HG03521 (cell line): ENCODE data around the gene TMEM132C.

Experiments used
- ATAC-seq: cut with Tn5 transposase; IDR thresholded peaks from one replicate; pipeline ENCODE4 v1.9.1; 2021; ENCODE audit warnings: mild to moderate bottlenecking, moderate library complexity; ENCODE audit not compliant: unreplicated experiment

Gene TMEM132C

DNA sequence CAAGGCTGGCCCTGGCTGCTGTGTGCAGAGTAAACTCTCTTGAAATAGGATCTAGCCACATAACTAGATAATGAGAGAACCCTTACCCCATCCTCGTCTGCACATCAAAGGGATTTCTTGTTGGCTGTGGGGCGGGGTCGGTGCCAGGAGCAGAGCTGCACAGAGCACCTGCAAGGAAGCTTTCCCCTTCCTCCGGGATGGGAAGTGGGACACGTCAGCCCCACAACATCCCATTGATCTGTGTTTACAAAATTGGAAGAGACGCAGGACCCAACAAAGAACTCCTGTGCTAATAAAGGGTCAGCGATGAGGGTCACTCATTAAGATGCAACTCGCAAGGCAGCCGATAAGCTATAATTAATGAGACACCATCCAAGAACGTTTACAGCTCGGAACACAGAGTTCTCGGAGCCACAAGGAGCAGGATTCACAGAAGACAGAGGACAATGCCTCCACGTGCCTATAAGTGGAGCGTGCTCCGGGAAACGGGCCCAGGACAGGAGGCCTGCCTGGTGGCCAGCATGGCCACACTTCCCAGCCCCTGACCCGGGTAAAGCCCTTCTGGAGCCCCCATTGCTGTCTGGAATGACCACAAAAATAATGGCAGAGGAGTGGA, 385.3 kb downstream of the TMEM132C start:
- no peak for ATAC-seq

DNA sequence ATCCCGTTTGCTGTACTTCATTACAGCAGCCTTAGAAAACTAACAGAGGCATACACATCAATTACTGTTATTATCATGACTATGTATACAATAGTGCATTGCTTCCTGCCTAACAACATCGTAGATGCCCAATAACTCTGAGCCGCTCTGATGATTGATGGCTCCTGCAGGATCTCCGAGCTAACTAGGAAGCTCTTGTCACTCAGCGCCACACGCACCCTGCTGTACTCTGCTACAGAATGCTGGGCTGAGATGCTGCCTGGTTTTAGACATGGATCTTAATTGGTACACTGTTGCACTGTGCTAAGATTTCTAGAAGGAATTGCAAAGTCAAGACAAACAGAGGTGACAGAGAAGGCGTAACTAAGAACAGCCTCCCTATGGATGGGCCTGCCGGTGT, 387.5 kb downstream of the TMEM132C start:
- ATAC-seq: no peak

DNA sequence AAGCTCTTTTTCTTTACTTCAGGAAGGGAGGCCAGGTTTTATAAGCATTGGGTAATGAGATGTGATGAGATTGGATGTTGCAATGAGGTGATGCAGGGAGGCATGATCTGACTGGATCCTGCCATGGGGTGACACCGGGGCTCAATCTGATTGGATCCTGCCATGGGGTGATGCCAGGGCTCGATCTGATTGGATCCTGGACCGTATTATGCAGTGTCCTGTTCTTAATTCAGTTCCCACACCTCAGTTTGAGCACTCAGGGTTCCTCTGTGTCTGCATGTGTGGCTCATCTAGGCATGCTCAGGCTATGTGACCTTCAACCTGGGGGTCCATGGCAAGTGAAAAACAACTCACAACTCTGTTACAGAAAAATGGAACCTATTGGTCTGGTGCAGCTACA, 390.4 kb downstream of the TMEM132C start:
- no peak for ATAC-seq

DNA sequence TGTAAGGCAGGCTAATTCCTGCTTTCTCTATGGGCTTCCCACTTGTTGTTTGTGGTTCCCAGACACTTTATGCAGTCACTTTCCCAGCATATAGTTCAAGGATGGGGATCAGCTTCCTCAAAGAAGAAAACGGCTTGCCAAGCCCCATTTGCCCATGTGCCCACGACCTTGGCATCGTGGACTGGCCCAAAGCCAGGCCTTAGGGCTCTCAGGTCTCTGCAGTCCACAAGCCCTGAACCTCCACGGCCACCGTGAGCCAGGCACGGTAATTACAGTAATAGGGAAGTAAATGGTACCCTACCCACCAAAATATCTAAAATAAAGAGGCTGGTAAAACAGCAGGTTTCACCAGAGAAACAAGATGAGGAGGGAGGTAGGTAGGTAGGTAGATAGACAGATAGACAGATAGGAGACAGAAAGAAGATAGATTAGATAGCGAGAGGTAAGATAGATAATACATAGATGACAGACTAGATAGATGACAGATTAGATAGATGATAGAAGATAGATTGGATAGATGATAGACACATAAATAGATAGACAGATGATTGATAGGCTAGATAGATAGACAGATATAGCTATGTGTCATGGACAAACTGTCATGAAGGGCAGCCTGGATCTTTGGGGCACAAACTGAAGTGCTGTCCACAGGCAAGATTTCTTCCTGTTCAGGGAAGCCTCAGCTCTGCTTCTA, 393.7 kb downstream of the TMEM132C start:
- no peak for ATAC-seq

DNA sequence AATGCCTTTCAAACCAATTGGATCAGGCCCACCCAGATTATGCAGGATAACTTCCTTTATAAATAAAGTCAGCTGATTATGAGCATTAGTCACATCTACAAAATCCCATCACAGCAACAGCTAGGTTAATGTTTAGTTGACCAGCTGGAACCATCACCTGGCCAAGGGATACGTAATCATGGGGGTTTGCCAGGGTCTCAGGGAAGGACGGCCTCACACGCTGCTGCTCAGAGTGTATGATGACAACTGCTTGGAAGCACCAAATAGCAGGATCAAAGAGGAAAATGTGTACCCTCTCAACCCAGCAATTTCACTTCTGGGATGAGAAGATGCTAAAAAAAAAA, 394.2 kb downstream of the TMEM132C start:
- ATAC-seq: no peak

DNA sequence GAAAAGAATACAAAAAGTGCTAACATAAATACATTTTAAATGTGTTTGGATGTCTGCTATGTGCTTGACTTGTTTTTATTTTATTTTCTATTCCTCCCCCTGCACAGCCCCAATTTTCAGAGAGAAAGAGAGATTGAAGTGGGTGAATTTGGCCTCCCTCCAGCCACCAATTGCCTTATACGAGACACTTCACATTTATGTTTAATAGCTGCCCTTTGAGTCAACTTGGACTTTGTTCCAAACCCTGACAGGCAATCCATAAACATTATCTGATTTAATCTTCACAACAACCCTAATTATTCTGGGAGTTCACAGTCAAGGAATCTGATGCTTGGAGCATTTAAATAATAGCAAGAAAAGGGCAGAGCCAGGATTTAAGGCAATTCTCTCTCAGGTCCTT, 395.1 kb downstream of the TMEM132C start:
- no peak for ATAC-seq

DNA sequence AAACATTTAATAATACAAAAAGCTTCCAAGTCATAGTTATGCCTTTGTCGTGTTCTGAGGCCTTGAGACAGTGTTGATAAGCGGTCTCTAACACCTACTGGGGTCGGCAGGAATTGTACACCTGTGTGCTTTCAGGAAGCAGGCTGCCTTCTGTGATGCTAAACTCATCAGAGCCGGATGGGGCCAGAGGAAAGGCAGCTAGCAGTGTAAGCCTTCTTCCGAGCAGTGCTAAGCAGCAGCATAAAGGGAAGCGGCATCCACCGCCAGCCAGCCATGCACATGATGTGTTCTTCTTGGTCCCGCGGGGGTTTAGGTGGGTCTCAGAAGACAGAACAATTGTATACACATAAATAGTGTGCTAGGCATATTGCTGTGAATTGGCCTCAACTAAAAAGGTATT, 397.5 kb downstream of the TMEM132C start:
- ATAC-seq: no peak

DNA sequence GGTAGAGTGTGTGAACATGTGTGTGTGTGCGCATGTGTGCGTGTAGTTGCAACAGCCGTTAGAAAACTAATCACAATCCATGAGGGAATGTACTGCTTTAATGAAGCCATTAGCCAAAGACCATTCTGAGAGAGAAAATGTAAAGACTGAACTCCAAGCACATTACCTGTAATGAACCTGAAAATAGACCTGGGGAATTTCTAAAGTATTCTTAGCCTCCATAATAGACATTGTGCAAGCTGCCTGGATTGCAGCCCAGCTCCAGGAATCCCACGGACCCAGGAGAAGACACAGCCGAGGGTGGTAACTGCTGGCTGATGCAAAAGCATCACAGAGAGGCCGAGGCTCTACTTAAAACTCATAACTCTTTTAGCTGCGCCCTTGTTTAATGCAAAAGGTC, 400.2 kb downstream of the TMEM132C start:
- ATAC-seq: no peak

DNA sequence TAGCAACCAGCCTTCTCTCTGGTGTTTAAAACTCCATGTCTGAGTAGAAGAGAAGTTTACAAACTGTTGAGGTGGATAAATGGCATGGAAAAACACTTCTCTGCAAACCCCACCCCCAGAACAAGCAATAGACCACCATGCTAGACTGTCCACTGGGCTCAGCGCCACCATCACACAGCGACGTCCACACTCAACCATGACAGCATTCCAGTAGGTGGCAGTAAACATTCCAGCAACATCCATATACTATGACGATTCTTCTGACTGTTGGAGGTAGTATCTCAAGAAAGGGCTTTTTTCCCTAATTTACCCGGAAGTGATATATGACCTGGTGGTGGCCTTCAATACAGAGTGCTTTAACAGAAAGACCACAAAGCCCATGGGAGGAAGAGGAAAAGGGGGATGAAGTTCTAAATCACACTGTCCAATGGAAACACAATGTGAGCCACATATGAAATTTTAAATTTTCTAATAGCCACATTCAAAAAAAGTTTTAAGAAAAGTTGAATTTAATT, 404.6 kb downstream of the TMEM132C start:
- no peak for ATAC-seq

DNA sequence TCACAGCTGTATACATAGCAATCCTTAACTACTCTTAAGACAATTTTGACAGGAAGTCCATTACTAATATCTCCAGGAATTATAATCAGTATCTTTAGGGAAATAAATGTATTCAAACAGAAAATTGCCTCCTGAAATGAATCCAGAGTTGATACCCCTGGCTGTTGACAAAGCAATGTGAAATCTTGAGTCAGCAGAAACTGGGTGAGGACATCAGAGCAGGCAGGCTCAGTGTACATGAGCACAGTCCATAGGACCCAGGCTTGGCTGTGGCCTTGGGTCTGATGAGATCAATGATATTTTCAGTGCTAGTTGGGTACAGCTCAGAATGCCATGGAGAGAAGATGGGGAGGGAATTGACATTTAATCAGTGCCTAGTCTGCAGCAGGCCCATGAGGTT, 405.5 kb downstream of the TMEM132C start:
- ATAC-seq: no peak

DNA sequence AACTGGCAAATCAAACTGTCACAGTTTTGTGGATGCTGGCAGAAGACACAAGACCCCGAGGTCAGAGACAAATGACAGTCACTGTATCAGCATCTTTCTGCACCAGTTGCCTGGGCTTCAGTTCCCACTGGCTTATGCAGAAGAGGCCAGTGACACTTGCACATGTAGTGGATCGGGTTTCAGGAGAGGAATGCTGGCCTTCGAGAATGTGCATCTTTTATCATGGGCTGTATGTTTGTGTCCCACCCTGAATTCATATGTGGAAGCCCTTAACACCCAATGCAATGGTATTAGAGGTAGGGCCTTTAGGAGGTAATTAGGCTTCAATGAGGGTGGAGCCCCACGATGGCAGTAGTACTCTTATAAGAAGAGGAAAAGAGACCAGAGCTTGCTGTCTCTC, 405.9 kb downstream of the TMEM132C start:
- ATAC-seq: no peak

DNA sequence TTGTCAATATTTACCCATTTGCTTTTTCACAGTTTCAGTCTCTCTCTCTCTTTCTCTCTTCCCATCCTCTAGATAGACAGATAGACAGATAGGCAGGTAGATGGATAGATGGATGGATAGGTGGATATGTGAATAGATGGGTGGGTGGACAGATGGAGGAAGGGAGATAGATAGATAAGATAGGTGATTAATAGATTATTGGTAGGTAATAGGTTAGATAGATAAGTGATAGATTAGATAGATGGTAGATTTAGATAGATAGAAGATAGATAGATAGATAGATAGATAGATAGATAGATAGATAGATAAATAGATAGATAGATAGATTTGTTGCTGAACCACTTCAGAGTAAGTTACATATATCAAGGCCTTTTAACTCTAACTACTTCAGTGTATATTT, 408.6 kb downstream of the TMEM132C start:
- no peak for ATAC-seq

DNA sequence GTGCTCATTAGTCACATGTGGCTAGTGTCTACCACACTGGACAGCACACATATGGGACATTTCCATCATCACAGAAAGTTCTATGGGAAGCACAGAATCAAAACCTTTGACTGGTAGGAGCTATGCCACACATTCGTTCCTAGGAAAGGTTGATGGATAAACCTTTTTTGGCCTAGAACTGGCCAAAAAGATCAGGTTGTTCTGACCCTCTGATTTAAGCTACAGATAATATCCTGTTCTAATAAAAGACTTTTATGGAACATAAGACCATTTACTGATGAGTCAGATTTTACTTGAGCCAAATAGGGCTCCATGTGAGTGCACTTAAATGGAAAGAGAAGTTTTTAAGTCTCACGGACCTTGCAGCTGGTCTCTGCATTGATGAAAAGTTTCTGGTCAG, 413.6 kb downstream of the TMEM132C start:
- ATAC-seq: no peak

DNA sequence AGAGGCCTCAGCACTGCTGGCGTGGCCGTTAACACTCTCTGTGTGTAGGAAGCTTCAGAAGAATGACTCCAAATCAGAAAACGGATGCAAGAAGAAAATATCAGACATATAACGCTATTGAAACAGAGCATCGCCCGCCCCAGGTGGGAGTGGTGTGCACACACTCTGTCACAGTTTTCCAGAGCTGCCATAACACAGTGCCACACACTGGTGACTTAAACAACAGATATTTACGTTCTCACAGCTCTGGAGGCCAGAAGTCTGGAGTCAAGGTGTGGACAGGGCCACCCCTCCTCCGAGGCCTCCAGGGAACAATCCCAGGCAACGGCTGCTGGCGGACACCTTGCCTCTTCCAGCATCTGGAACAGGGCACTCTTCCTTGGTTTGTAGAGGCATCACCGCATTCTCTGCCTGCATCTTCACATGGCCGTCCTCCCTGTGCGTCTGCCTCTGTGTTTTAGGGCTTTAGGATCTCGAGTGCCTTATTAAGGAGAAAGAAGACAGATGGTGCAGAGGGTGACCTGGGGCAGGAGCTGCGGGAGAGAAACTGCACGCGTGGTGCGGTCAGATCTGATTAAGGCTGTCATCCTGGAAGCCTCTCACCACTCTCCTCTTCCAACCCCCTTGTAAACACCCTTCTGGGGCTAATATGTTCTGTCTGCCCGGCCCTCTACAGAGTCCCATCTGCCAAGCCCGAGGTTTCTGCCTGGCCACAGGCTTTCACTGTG, 415.7 kb downstream of the TMEM132C start:
- no peak for ATAC-seq

DNA sequence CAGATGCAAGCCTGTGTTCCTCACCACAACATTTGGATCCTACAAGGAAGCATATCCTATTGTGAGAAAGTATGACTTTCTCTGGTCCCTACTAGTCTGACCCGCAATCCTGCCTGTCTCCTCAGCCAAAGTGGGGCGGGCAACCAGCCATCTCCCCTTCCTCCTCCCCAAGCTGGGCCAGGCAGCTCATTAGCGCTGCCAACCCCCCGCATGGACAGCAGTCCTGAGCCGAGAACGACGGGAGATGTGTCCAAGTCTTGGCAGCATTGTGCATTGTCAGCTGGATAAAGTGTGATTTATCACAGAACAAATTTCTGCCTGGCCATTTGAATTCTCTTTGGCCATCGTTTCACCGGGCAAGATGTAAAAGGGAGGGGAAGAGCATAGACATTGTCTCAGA, 417.4 kb downstream of the TMEM132C start:
- no peak for ATAC-seq

DNA sequence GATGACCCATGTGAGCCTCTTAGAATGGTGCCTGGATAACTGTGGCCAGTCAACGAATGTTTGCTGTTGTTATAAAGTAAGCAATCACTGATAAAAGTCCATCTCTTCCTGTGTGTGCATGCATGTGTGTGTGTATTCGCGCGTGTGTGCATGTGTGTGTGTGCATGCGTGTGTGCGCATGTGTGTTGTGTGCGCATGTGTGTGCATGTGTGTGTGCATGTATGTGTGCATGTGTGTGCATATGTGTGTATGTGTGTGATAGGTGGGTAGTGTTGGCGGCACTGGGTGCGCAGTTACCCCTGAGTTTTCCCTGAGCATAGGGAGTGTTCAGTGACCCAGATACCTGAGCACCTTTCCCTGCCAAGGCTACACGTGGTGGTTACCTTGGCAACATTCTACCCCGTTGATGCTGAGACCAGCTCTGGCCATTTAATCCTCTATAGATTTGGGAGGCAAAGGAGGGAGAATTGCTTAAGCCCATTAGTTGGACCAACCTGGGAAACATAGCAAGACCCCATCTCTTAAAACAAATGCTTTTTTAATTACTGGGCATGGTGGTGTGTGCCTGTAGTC, 419.0 kb downstream of the TMEM132C start:
- ATAC-seq: no peak

DNA sequence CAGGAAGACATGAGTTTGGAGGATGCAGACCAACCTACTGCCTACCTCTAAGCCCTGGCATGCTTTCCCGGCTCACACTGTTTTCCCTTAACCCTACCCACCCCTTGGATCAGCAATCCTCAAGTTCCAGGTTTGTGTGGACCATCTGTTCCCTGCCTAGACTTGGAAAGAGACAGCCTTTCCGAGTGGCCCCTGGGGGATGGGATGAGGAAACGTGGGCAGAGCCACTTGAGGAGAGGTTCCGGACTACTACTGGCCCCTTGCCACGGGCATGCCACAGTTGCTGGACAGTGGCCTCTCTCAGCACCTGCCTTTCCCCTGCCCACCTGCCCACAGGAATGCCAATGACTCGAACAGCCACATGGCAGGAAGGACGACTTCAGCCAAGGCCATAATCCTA, 420.9 kb downstream of the TMEM132C start:
- ATAC-seq: no peak

DNA sequence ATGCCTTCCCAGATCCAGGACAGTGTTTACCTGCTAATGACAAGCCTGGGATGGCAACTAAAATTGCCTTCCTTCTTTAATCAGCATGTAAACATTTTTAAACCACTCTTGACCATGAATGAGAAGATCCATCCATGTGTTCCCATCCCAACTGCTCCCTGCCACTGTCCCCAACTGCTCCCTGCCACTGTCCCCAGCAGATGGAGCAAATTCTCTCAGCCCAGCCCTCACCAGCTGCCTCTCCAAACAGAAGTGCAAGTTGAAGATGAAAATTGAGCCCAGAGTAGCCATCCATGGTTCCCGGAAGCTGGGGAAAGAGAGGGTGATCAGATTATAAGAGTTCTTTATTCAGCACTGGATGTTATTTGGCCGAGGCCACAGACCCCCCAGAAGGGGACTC, 423.7 kb downstream of the TMEM132C start:
- no peak for ATAC-seq

DNA sequence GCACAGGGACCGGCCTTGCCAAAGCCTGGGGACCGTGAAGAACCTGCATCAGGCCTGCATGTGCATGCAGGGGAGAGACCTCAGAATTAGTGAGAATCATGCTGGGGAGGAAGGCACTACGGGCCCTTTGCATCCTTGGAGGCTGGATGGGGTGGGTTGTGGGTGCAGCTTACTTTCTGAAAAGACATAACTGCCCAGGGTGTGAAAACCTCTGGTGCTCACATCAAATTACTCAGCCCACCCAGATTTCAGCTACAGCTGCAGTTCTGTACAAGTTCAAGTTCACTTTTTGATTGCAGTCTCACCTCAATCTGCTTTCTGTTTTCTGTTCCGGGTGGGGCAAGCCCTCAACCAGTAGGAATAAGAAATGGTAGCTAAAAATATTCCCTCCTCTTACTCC, 426.1 kb downstream of the TMEM132C start:
- no peak for ATAC-seq

DNA sequence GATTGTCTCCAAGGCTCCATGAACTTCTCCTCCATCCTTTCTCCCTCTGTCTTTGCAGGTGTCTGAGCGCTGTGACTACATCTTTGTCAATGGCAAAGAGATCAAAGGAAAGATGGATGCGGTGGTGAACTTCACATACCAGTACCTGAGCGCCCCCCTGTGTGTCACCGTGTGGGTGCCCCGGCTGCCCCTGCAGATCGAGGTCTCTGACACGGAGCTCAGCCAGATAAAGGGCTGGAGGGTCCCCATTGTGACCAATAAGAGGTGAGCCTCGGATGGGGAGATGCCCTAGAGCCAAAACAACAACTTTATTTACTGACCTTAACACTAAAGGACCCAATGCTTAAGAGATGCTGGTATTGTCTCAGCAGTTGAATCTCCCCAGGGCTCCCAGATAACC, 426.8 kb downstream of the TMEM132C start:
- ATAC-seq: no peak

DNA sequence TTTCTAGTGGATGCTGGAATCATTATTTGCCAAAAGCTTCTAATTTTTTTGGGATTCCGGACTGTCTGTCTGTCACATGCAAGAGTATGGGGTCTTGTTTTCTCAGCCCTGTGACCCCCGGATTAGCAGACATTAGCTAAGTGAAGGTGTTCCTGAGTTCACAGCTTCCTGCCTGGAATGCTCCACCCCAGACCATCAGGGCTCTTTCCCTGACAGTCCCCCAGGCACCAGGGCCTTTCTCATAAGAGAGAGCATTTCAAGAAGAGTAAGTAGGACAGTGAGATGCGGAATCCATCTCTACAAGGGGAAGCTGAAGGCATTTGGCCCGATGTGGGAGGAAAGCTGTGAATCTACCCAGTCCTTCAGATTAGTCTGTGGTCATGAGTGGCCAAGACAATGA, 427.5 kb downstream of the TMEM132C start:
- no peak for ATAC-seq

DNA sequence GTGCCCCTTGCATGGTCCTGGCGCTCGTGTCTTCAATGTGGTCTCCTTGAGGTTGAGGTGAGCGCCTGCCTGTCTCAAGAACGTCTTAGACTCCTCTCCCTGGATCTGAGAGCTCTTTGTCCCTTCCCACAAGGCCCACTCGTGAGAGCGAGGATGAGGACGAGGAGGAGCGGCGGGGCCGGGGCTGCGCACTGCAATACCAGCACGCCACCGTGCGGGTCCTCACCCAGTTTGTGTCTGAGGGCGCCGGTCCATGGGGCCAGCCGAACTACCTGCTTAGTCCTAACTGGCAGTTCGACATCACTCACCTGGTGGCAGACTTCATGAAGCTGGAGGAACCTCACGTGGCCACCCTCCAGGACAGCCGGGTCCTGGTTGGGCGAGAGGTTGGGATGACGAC, 428.7 kb downstream of the TMEM132C start:
- no peak for ATAC-seq
